Measurements from ENCODE around the gene UNC5C. TPM values are rescaled to one million over a fixed set of nuclear protein-coding genes. Genes with fewer than 3 reads are reported as not detected.

The UNC5C gene
- total RNA-seq, 4 donors from 2014 or later = 3.3 to 21.6 (median 7.9) TPM

- peak in 1 of 2 donors; percentile 27 for DNase-seq
- TF ChIP-seq POLR2A (IDR thresholded peaks at IDR 0.05) (no peak), CTCF (IDR thresholded peaks at IDR 0.05) (peak; percentile 58 to 69 (median 62))
- intact Hi-C loops (cut with DNase I; ENCODE audit: low total_unique reads) = no loop called here
- no peaks in the 10 kb centered on the region for H3K4me1 ChIP-seq
- no peak overlapping the region for H3K27ac ChIP-seq
- no peaks in the 10 kb centered on the region for H3K27me3 ChIP-seq
- H3K4me3 ChIP-seq = no peak overlapping the region
- no peaks in the 10 kb centered on the region for H3K36me3 ChIP-seq
- no peaks in the 10 kb centered on the region for H3K9me3 ChIP-seq
Measured at GRCh38 chr4:95165926-95166524, 382.7 kb downstream of the UNC5C start.

GRCh38 chr4:95162867-95163266, 385.9 kb downstream of the UNC5C start:
- intact Hi-C loops (cut with DNase I; ENCODE audit: low total_unique reads) = no loop called here
- Histone ChIP-seq H3K27ac (no peak overlapping the region), H3K36me3 (no peaks in the 10 kb centered on the region), H3K27me3 (no peaks in the 10 kb centered on the region), H3K4me1 (no peaks in the 10 kb centered on the region), H3K4me3 (no peak overlapping the region), H3K9me3 (no peaks in the 10 kb centered on the region)
- TF ChIP-seq POLR2A (IDR thresholded peaks at IDR 0.05) (no peak), CTCF (IDR thresholded peaks at IDR 0.05) (no peak)
- no peak for DNase-seq

- DNase-seq = no peak
- H3K27ac ChIP-seq = no peak overlapping the region
- H3K4me3 ChIP-seq = no peak overlapping the region
- H3K9me3 ChIP-seq = no peaks in the 10 kb centered on the region
- intact Hi-C loops (cut with DNase I; ENCODE audit: low total_unique reads) = no loop called here
- no peaks in the 10 kb centered on the region for H3K27me3 ChIP-seq
- H3K36me3 ChIP-seq = no peaks in the 10 kb centered on the region
- TF ChIP-seq CTCF (IDR thresholded peaks at IDR 0.05) (no peak), POLR2A (IDR thresholded peaks at IDR 0.05) (no peak)
- H3K4me1 ChIP-seq = no peaks in the 10 kb centered on the region
Measured at GRCh38 chr4:95161781-95162469, 386.8 kb downstream of the UNC5C start.

GRCh38 chr4:95159384-95159783, 389.4 kb downstream of the UNC5C start:
- no peaks in the 10 kb centered on the region for H3K4me1 ChIP-seq
- no peak for TF ChIP-seq POLR2A (IDR thresholded peaks at IDR 0.05)
- TF ChIP-seq CTCF (IDR thresholded peaks at IDR 0.05) = no peak
- H3K27me3 ChIP-seq = no peaks in the 10 kb centered on the region
- H3K4me3 ChIP-seq = no peak overlapping the region
- no peaks in the 10 kb centered on the region for H3K36me3 ChIP-seq
- DNase-seq = no peak
- H3K27ac ChIP-seq = no peak overlapping the region
- H3K9me3 ChIP-seq = no peaks in the 10 kb centered on the region
- intact Hi-C loops (cut with DNase I; ENCODE audit: low total_unique reads) = no loop called here

- Histone ChIP-seq H3K4me3 (no peak overlapping the region), H3K36me3 (no peaks in the 10 kb centered on the region), H3K27ac (no peak overlapping the region), H3K4me1 (no peaks in the 10 kb centered on the region), H3K27me3 (no peaks in the 10 kb centered on the region), H3K9me3 (no peaks in the 10 kb centered on the region)
- no peak for TF ChIP-seq CTCF (IDR thresholded peaks at IDR 0.05)
- TF ChIP-seq POLR2A (IDR thresholded peaks at IDR 0.05) = no peak
- intact Hi-C loops (cut with DNase I; ENCODE audit: low total_unique reads) = no loop called here
- DNase-seq = no peak
Measured at GRCh38 chr4:95158626-95159025, 390.1 kb downstream of the UNC5C start.

All from uterus (tissue), 4 donors.